WTC11 (cell line): ENCODE results near the gene DPP10.

Source experiments
- CDX4 ChIP-seq: fragments of 250-450 bp; sonication (Bioruptor Pico); IDR thresholded peaks from 2 replicates; pipeline ENCODE4 v1.9.0; 2021; ENCODE audit warnings: moderate library complexity, mild to moderate bottlenecking, inconsistent platforms, borderline replicate concordance
- CTCF ChIP-seq: fragments of 200-600 bp; IDR thresholded peaks from 2 replicates; pipeline ENCODE4 v1.8.0; 2022; ENCODE audit warnings: antibody characterized with exemption
- FOXK1 ChIP-seq: sonication (generic); formaldehyde crosslinking; IDR thresholded peaks from 2 replicates; pipeline ENCODE4 v1.8.0; 2022; ENCODE audit warnings: mild to moderate bottlenecking, moderate library complexity, missing genetic modification reagents
- FOXP4 ChIP-seq: sonication (generic); formaldehyde crosslinking; IDR thresholded peaks from 2 replicates; pipeline ENCODE4 v1.8.0; 2022; ENCODE audit warnings: mild to moderate bottlenecking, missing genetic modification reagents
- MAX ChIP-seq: sonication (generic); formaldehyde crosslinking; IDR thresholded peaks from 2 replicates; pipeline ENCODE4 v1.8.0; 2022; ENCODE audit warnings: mild to moderate bottlenecking, missing genetic modification reagents
- NFYB ChIP-seq: sonication (generic); formaldehyde crosslinking; conservative IDR thresholded peaks from 2 replicates; pipeline ENCODE4 v1.8.0; 2022; ENCODE audit warnings: low read depth, missing genetic modification reagents
- USF1 ChIP-seq: sonication (generic); formaldehyde crosslinking; IDR thresholded peaks from 2 replicates; pipeline ENCODE4 v1.8.0; 2022; ENCODE audit warnings: mild to moderate bottlenecking, missing genetic modification reagents
- TF ChIP-seq, protein P1 (sequence below): sonication (generic); formaldehyde crosslinking; IDR thresholded peaks from 2 replicates; pipeline ENCODE4 v1.8.1; 2023; ENCODE audit warnings: mild to moderate bottlenecking, missing genetic modification reagents, moderate library complexity
- TF ChIP-seq, protein P2 (sequence below): sonication (generic); formaldehyde crosslinking; IDR thresholded peaks from 2 replicates; pipeline ENCODE4 v1.8.1; 2023; ENCODE audit warnings: mild to moderate bottlenecking, missing genetic modification reagents

GRCh38 chr2:115549611-115550130 lies 1107.2 kb downstream of the DPP10 start:
- TF ChIP-seq, protein P1, sequence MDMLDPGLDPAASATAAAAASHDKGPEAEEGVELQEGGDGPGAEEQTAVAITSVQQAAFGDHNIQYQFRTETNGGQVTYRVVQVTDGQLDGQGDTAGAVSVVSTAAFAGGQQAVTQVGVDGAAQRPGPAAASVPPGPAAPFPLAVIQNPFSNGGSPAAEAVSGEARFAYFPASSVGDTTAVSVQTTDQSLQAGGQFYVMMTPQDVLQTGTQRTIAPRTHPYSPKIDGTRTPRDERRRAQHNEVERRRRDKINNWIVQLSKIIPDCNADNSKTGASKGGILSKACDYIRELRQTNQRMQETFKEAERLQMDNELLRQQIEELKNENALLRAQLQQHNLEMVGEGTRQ (CRISPR knock-in tag) = no peak
- TF ChIP-seq, protein P2, sequence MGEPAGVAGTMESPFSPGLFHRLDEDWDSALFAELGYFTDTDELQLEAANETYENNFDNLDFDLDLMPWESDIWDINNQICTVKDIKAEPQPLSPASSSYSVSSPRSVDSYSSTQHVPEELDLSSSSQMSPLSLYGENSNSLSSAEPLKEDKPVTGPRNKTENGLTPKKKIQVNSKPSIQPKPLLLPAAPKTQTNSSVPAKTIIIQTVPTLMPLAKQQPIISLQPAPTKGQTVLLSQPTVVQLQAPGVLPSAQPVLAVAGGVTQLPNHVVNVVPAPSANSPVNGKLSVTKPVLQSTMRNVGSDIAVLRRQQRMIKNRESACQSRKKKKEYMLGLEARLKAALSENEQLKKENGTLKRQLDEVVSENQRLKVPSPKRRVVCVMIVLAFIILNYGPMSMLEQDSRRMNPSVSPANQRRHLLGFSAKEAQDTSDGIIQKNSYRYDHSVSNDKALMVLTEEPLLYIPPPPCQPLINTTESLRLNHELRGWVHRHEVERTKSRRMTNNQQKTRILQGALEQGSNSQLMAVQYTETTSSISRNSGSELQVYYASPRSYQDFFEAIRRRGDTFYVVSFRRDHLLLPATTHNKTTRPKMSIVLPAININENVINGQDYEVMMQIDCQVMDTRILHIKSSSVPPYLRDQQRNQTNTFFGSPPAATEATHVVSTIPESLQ (CRISPR knock-in tag) = no peak
- TF ChIP-seq CTCF (no peak), CDX4 (CRISPR knock-in tag) (no peak), NFYB (CRISPR knock-in tag) (no peak), FOXK1 (CRISPR knock-in tag) (no peak), FOXP4 (CRISPR knock-in tag) (no peak), USF1 (no peak), MAX (CRISPR knock-in tag) (no peak)
